GM18858 (cell line): ENCODE results near the gene FNIP2.
A peak's percentile ranks its signal among the peaks of the same experiment; 100 is the strongest.
"Not testable (repeated sequence)": the region's sequence is repeated elsewhere in the genome, so short reads cannot be mapped to it uniquely, and the experiment has no call there.

Source experiments
- ATAC-seq: cut with Tn5 transposase; IDR thresholded peaks from one replicate; pipeline ENCODE4 v1.9.1; 2021; ENCODE audit not compliant: unreplicated experiment

Gene FNIP2

GRCh38 chr4:158812543-158812942, 43.7 kb downstream of the FNIP2 start:
- ATAC-seq = no peak

- no peak for ATAC-seq
These were observed 44.3 kb downstream of the FNIP2 start for GRCh38 chr4:158813113-158813512.

- ATAC-seq = no peak
These were observed 45.4 kb downstream of the FNIP2 start for GRCh38 chr4:158814207-158814606.

- no peak for ATAC-seq
These were observed 46.0 kb downstream of the FNIP2 start for GRCh38 chr4:158814636-158815330.

GRCh38 chr4:158816955-158817354, 48.1 kb downstream of the FNIP2 start:
- peak; percentile 30 for ATAC-seq

- peak; percentile 66 for ATAC-seq
These were observed 48.9 kb downstream of the FNIP2 start for GRCh38 chr4:158817562-158818296.

GRCh38 chr4:158818560-158819140, 49.8 kb downstream of the FNIP2 start:
- no peak for ATAC-seq

GRCh38 chr4:158819942-158820786, 51.3 kb downstream of the FNIP2 start:
- no peak for ATAC-seq

GRCh38 chr4:158821228-158821971, 52.6 kb downstream of the FNIP2 start:
- ATAC-seq = peak; percentile 40

- ATAC-seq = no peak
These were observed 53.5 kb downstream of the FNIP2 start for GRCh38 chr4:158822348-158822747.

- peak; percentile 28 for ATAC-seq
These were observed 54.6 kb downstream of the FNIP2 start for GRCh38 chr4:158823461-158823873.

GRCh38 chr4:158824425-158825274, 55.8 kb downstream of the FNIP2 start:
- no peak for ATAC-seq

GRCh38 chr4:158825433-158826036, 56.7 kb downstream of the FNIP2 start:
- no peak for ATAC-seq

- peak; percentile 48 for ATAC-seq
These were observed 57.2 kb downstream of the FNIP2 start for GRCh38 chr4:158826057-158826456.

- ATAC-seq = no peak
These were observed 58.1 kb downstream of the FNIP2 start for GRCh38 chr4:158826882-158827281.

- ATAC-seq = no peak
These were observed 58.7 kb downstream of the FNIP2 start for GRCh38 chr4:158827543-158827981.

GRCh38 chr4:158828151-158828550, 59.3 kb downstream of the FNIP2 start:
- not testable (repeated sequence) for ATAC-seq

GRCh38 chr4:158829254-158829653, 60.4 kb downstream of the FNIP2 start:
- ATAC-seq = no peak

- ATAC-seq = no peak
These were observed 64.8 kb downstream of the FNIP2 start for GRCh38 chr4:158833602-158834001.
